Epithelial cell of esophagus (primary cell): ENCODE measurements around the gene LCA5.
A peak's percentile ranks its signal among the peaks of the same experiment; 100 is the strongest.
"Not testable (repeated sequence)": the region's sequence is repeated elsewhere in the genome, so short reads cannot be mapped to it uniquely, and the experiment has no call there.

Experiments used
- DNase-seq: peaks from one replicate; pipeline ENCODE4 v3.0.0; 2010; ENCODE audit warnings: low read depth
- H3K4me3 ChIP-seq: 2 replicates; pipeline ENCODE4 v1.5.1; 2011; ENCODE audit warnings: mild to moderate bottlenecking, low read length, control low read depth
- CTCF ChIP-seq: IDR thresholded peaks from 2 replicates; pipeline ENCODE4 v1.5.1; 2011; ENCODE audit warnings: low read depth, mild to moderate bottlenecking, low read length, control low read depth, inconsistent platforms; ENCODE audit not compliant: insufficient read depth; ENCODE audit errors: missing control alignments

The LCA5 gene

GRCh38 chr6:79536954-79537747 lies at the start of gene LCA5:
Gene LCA5, minus strand, starts transcription at chr6:79537430. Its CDS starts 18,536 bp downstream, at chr6:79518894.
- H3K4me3 ChIP-seq = peak within 1 kb of the TSS; percentile 90
- peak; percentile 97 for DNase-seq
- TF ChIP-seq CTCF = no peak

GRCh38 chr6:79586548-79586947 lies 49.3 kb upstream of the LCA5 start:
- peak; percentile 69 for TF ChIP-seq CTCF
- H3K4me3 ChIP-seq = no peak overlapping the region
- peak; percentile 55 for DNase-seq

- no peak overlapping the region for H3K4me3 ChIP-seq
- TF ChIP-seq CTCF = no peak
- DNase-seq = no peak
Measured at GRCh38 chr6:79584332-79584731, 47.1 kb upstream of the LCA5 start.

GRCh38 chr6:79577926-79578325 lies 40.7 kb upstream of the LCA5 start:
- DNase-seq, H3K4me3 ChIP-seq: not testable (repeated sequence)

- TF ChIP-seq CTCF = no peak
- no peak overlapping the region for H3K4me3 ChIP-seq
- DNase-seq = peak; percentile 32
Measured at GRCh38 chr6:79574630-79575225, 37.5 kb upstream of the LCA5 start.

- TF ChIP-seq CTCF = no peak
- H3K4me3 ChIP-seq = no peak overlapping the region
- DNase-seq = no peak
Measured at GRCh38 chr6:79574174-79574573, 36.9 kb upstream of the LCA5 start.

GRCh38 chr6:79571030-79571367 lies 33.8 kb upstream of the LCA5 start:
- no peak for TF ChIP-seq CTCF
- DNase-seq = no peak
- peak overlapping the region; percentile 2 for H3K4me3 ChIP-seq
